B cell (primary cell): Measurements from ENCODE around the gene FAM107A. TPM values are rescaled to one million over a fixed set of nuclear protein-coding genes. Genes with fewer than 3 reads are reported as not detected.

Experiments used
- ATAC-seq: fragments of 200-7000 bp; cut with Tn5 transposase; one replicate; pipeline ENCODE4 v1.10.0; 2021; ENCODE audit warnings: low read depth, mild to moderate bottlenecking, moderate number of reproducible peaks, moderate library complexity
- CTCF ChIA-PET: fragments of 350-600 bp; sonication (Branson Sonifier 250); formaldehyde crosslinking; loops from one replicate; lab custom pipeline; 2021; ENCODE audit warnings: antibody characterized with exemption, inconsistent platforms; lab: Charles Lee
- POLR2A ChIA-PET: fragments of 350-600 bp; sonication (Branson Sonifier 250); formaldehyde crosslinking; loops from one replicate; lab custom pipeline; 2021; ENCODE audit warnings: antibody characterized with exemption; lab: Charles Lee
- DNase-seq: peaks from one replicate; pipeline ENCODE4 v3.0.0; 2013
- H2AFZ ChIP-seq: 2 replicates; pipeline ENCODE4 v1.6.1; 2012; ENCODE audit warnings: mild to moderate bottlenecking, low read depth, low read length; ENCODE audit not compliant: insufficient read depth, poor library complexity, severe bottlenecking
- H3K27ac ChIP-seq, 2 donors: 1 replicate in 1 of 2; 2 replicates in 1 of 2; pipeline ENCODE4 v1.5.1; 2012 to 2013; ENCODE audit warnings: low read length in 2 of 2, mild to moderate bottlenecking in 2 of 2, moderate library complexity in 1 of 2
- H3K27me3 ChIP-seq, 4 experiments: fragments of 200-600 bp in 1 of 4; sonication (generic) in 1 of 4; replicated peaks in 1 of 4; 1 replicate in 2 of 4; 2 replicates in 2 of 4; pipeline versions ENCODE4 v1.6.1 to v1.7.0; 2013 to 2016; ENCODE audit warnings: low read length in 3 of 4, mild to moderate bottlenecking in 2 of 4, mixed read lengths in 1 of 4, moderate library complexity in 1 of 4; ENCODE audit not compliant: insufficient read depth in 4 of 4, control insufficient read depth in 3 of 4; ENCODE audit errors: control extremely low read depth in 1 of 4
- H3K36me3 ChIP-seq, 2 experiments: replicated peaks in 1 of 2; 1 replicate in 1 of 2; 2 replicates in 1 of 2; pipeline versions ENCODE4 v1.6.1 to v1.7.1; 2013; ENCODE audit warnings: low read length in 1 of 2; ENCODE audit not compliant: insufficient read depth in 2 of 2, control insufficient read depth in 1 of 2; ENCODE audit errors: control extremely low read depth in 1 of 2, extremely low read depth in 1 of 2
- H3K4me1 ChIP-seq, 2 donors: fragments of 200-600 bp in 1 of 2; sonication (generic) in 1 of 2; 1 replicate in 1 of 2; 2 replicates in 1 of 2; pipeline versions ENCODE4 v1.5.1 to v1.6.1; 2013 to 2017; ENCODE audit warnings: low read length in 2 of 2; ENCODE audit not compliant: control insufficient read depth in 2 of 2, insufficient read depth in 2 of 2
- H3K4me2 ChIP-seq: replicated peaks from 2 replicates; pipeline ENCODE3; 2012; ENCODE audit warnings: mild to moderate bottlenecking, low read depth, low read length; ENCODE audit not compliant: poor library complexity, severe bottlenecking
- H3K4me3 ChIP-seq, 5 experiments: fragments of 200-600 bp in 1 of 5; sonication (generic) in 1 of 5; 1 replicate in 3 of 5; 2 replicates in 2 of 5; pipeline versions ENCODE4 v1.5.1 to v1.7.0; 2011 to 2016; ENCODE audit warnings: low read length in 4 of 5, mild to moderate bottlenecking in 4 of 5, low read depth in 2 of 5, control low read depth in 1 of 5, moderate library complexity in 1 of 5; ENCODE audit not compliant: insufficient read depth in 1 of 5; ENCODE audit errors: control extremely low read depth in 1 of 5, extremely low read depth in 1 of 5
- H3K79me2 ChIP-seq: fragments of 200-600 bp; sonication (generic); one replicate; pipeline ENCODE4 v1.6.0; 2016; ENCODE audit warnings: low read length; ENCODE audit not compliant: control insufficient read depth, insufficient read depth
- H3K9ac ChIP-seq: fragments of 200-600 bp; sonication (generic); 2 replicates; pipeline ENCODE4 v1.6.1; 2017; ENCODE audit warnings: mild to moderate bottlenecking, low read length, moderate library complexity
- H3K9me3 ChIP-seq, 3 donors: one replicate each; pipeline versions ENCODE4 v1.6.1 to v1.7.1; 2013; ENCODE audit warnings: low read length in 2 of 3; ENCODE audit not compliant: control insufficient read depth in 2 of 3, insufficient read depth in 1 of 3; ENCODE audit errors: control extremely low read depth in 1 of 3
- H4K20me1 ChIP-seq: 2 replicates; pipeline ENCODE4 v1.6.0; 2012; ENCODE audit warnings: mild to moderate bottlenecking, low read length; ENCODE audit not compliant: insufficient read depth, control insufficient read depth, poor library complexity, severe bottlenecking
- H3K27ac Mint-ChIP-seq: one replicate; pipeline ENCODE4 v1.8.0; 2021; ENCODE audit warnings: mixed read lengths
- H3K27me3 Mint-ChIP-seq: one replicate; pipeline ENCODE4 v1.8.0; 2021; ENCODE audit warnings: mixed read lengths
- H3K4me1 Mint-ChIP-seq: one replicate; pipeline ENCODE4 v1.8.0; 2021; ENCODE audit warnings: mixed read lengths
- H3K4me3 Mint-ChIP-seq: one replicate; pipeline ENCODE4 v1.8.0; 2021; ENCODE audit warnings: mixed read lengths
- H3K9me3 Mint-ChIP-seq: one replicate; pipeline ENCODE4 v1.8.0; 2022; ENCODE audit warnings: mixed read lengths; ENCODE audit not compliant: insufficient read depth
- CTCF ChIP-seq: fragments of 200-600 bp; IDR thresholded peaks from one replicate; pipeline ENCODE4 v1.8.0; 2022; ENCODE audit warnings: antibody characterized with exemption, mild to moderate bottlenecking
- EZH2 ChIP-seq: IDR thresholded peaks from 2 replicates; pipeline ENCODE4 v1.6.1; 2012; ENCODE audit warnings: borderline replicate concordance, low read depth, mild to moderate bottlenecking, moderate library complexity, low read length; ENCODE audit not compliant: insufficient read depth, poor library complexity, severe bottlenecking
- WGBS: methylation state at CpG from one replicate; pipeline ENCODE4 v1.1.5; 2013; ENCODE audit warnings: missing lambda C conversion rate; ENCODE audit not compliant: insufficient coverage; 5-methylcytosine and 5-hydroxymethylcytosine counted together
- intact Hi-C: fragments of 100-400 bp; cut with micrococcal nuclease; formaldehyde crosslinking; loops from one replicate; pipeline ENCODE4 v1.10.0; 2022
- polyA plus RNA-seq: library from polyadenylated mRNA; depleted of rRNA; stranded (reverse); fragments of >200 nt; gene quantifications from 2 replicates; pipeline ENCODE4 v1.2.3, GENCODE V29; 2012
- total RNA-seq, 2 donors: library from RNA; stranded (reverse); fragments of 120-200 nt in 1 of 2; gene quantifications; 1 replicate in 1 of 2; 2 replicates in 1 of 2; pipeline versions ENCODE4 v1.2.3 to v1.2.4, GENCODE V29; 2013 to 2022

The FAM107A gene
- total and polyA plus RNA-seq, 2 donors (not counting 1 experiment from before 2014, with no cell fraction given): not detected

- ATAC-seq: no peak
Observed at GRCh38 chr3:58522759-58523425, 54.3 kb downstream of the FAM107A start.

More at GRCh38 chr3:58522759-58523425, 54.3 kb downstream of the FAM107A start:
- Histone ChIP-seq H3K27ac (no peak overlapping the region), H3K36me3 (no peaks in the 10 kb centered on the region), H4K20me1 (no peaks in the 10 kb centered on the region), H3K9me3 (no peaks in the 10 kb centered on the region), H3K4me1 (no peaks in the 10 kb centered on the region), H3K4me2 (no peak overlapping the region), H3K79me2 (no peaks in the 10 kb centered on the region), H2AFZ (no peak overlapping the region), H3K4me3 (no peak overlapping the region), H3K9ac (no peak overlapping the region), H3K27me3 (no peaks in the 10 kb centered on the region)
- POLR2A ChIA-PET: no interaction called here
- Mint-ChIP-seq H3K4me1 (no peaks in the 10 kb centered on the region), H3K4me3 (no peak overlapping the region), H3K9me3 (no peaks in the 10 kb centered on the region), H3K27ac (no peak overlapping the region), H3K27me3 (no peaks in the 10 kb centered on the region)
- WGBS: no CpG with 5 or more reads among the region's 5 CpGs
- TF ChIP-seq EZH2 (no peak), CTCF (no peak)
- intact Hi-C loops: no loop called here
- CTCF ChIA-PET: interaction anchor here (0.6 to 1.3 kb wide), 3 partner anchors 12 to 20 kb away, joined by 3 read pairs; no protein-coding TSS in a partner anchor
- DNase-seq: no peak
